WERI-Rb-1 (cell line): ENCODE data around the gene CDK2.

Experiments
- DNase-seq: peaks from one replicate; pipeline ENCODE4 v3.0.0-alpha.2; 2020
- H3K27ac ChIP-seq: fragments of 250-450 bp; sonication (Bioruptor Pico); 2 replicates; pipeline ENCODE4 v1.5.1; 2020; ENCODE audit warnings: mild to moderate bottlenecking, moderate library complexity
- H3K27me3 ChIP-seq: fragments of 250-450 bp; sonication (Bioruptor Pico); 2 replicates; pipeline ENCODE4 v1.5.1; 2021; ENCODE audit warnings: mild to moderate bottlenecking, low read depth, moderate library complexity; ENCODE audit not compliant: insufficient read depth, severe bottlenecking
- H3K36me3 ChIP-seq: fragments of 250-450 bp; sonication (Bioruptor Pico); 2 replicates; pipeline ENCODE4 v1.5.1; 2020; ENCODE audit warnings: mild to moderate bottlenecking, moderate library complexity
- H3K4me3 ChIP-seq: 2 replicates; pipeline ENCODE4 v1.5.1; 2011; ENCODE audit warnings: low read depth, mild to moderate bottlenecking, control low read depth, low read length
- H3K9me3 ChIP-seq: fragments of 250-450 bp; sonication (Bioruptor Pico); 2 replicates; pipeline ENCODE4 v1.5.1; 2021; ENCODE audit warnings: mild to moderate bottlenecking, moderate library complexity; ENCODE audit not compliant: severe bottlenecking
- TF ChIP-seq, protein P1 (sequence below): IDR thresholded peaks from 2 replicates; pipeline ENCODE4 v1.5.1; 2011; ENCODE audit warnings: low read depth, mild to moderate bottlenecking, control low read depth, inconsistent platforms, low read length

The CDK2 gene

DNA sequence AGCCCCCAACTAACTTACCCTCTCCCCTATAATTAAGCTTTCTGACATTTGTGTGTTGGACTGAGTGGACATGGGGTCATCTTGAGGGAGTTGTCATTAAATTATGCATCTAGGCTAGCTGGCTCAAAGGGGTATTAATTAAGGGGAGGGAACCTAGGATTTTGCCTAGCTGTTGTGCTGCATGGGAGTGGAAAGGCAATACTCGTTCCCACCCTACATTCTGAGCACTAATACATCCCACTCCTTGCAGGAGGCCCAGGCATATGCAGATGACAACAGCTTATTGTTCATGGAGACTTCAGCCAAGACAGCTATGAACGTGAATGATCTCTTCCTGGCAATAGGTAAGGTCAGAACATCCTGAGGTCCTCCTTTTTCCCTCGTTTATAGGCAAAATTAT lies 24.5 kb downstream of the CDK2 start:
- no peak for DNase-seq
- H3K9me3 ChIP-seq, result no peaks in the 10 kb centered on the region
- peaks cover 69% of the 10 kb centered on the region for H3K36me3 ChIP-seq
- no peak overlapping the region for H3K27ac ChIP-seq
- H3K4me3 ChIP-seq, result no peak overlapping the region
- no peaks in the 10 kb centered on the region for H3K27me3 ChIP-seq
- TF ChIP-seq, protein P1, sequence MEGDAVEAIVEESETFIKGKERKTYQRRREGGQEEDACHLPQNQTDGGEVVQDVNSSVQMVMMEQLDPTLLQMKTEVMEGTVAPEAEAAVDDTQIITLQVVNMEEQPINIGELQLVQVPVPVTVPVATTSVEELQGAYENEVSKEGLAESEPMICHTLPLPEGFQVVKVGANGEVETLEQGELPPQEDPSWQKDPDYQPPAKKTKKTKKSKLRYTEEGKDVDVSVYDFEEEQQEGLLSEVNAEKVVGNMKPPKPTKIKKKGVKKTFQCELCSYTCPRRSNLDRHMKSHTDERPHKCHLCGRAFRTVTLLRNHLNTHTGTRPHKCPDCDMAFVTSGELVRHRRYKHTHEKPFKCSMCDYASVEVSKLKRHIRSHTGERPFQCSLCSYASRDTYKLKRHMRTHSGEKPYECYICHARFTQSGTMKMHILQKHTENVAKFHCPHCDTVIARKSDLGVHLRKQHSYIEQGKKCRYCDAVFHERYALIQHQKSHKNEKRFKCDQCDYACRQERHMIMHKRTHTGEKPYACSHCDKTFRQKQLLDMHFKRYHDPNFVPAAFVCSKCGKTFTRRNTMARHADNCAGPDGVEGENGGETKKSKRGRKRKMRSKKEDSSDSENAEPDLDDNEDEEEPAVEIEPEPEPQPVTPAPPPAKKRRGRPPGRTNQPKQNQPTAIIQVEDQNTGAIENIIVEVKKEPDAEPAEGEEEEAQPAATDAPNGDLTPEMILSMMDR, result no peak

DNA sequence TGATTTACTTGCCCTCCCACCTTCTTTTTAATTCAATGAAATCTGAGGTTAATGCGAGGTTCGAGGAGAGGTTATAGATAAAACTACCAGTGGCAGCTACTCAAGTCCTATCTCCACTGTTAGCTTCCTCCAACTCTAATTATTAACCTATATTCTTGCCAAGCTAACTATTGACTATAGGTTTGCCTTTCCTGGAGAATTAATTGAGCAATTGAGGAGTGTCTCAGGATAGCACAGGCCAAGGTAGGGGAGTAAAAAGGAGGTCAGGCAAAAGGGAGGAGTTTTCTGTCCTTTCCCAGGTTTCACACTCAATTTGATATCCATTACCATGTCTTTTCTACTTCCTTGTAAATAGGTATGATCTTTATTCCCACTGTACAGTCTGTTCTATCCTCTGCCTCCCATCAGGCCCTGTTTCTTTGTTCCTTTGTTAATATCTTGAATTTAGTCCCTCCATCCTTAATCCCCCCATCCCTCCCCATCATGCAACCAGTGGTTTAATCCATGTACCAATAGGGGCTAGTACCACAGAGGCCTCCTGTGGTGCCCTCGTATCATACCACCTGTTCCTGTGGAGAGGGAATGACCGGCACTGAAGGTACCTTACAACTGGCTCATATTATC lies 26.7 kb downstream of the CDK2 start:
- Histone ChIP-seq H3K27me3 (no peaks in the 10 kb centered on the region), H3K36me3 (peaks cover 58% of the 10 kb centered on the region), H3K27ac (peak overlapping the region; percentile 23; the same call in 1 of the 2 replicates), H3K4me3 (no peak overlapping the region), H3K9me3 (no peaks in the 10 kb centered on the region)
- DNase-seq, result peak; percentile 27
- TF ChIP-seq, protein P1, result no peak

DNA sequence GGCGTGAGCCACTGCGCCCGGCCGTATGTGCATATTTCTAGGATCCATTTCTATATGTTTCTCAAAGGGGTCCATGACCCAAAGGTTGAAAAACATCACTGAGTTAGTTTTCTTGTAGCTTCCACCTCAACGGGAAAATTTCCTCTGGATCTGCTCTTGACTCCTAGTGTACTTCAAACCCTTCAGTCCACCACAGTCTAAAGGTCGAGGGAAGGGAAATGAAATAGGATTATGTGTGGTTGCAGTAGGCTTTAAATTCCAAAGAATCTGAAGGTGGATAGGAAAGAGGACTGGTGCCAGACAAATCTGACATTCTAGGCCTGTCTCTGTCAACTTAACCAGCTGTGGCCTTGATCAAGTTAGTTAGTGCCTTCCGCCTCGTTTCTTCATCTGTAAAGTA lies 28.7 kb downstream of the CDK2 start:
- Histone ChIP-seq H3K36me3 (peaks cover 40% of the 10 kb centered on the region), H3K4me3 (no peak overlapping the region), H3K27ac (no peak overlapping the region), H3K27me3 (no peaks in the 10 kb centered on the region), H3K9me3 (no peaks in the 10 kb centered on the region)
- TF ChIP-seq, protein P1, result no peak
- DNase-seq, result no peak

DNA sequence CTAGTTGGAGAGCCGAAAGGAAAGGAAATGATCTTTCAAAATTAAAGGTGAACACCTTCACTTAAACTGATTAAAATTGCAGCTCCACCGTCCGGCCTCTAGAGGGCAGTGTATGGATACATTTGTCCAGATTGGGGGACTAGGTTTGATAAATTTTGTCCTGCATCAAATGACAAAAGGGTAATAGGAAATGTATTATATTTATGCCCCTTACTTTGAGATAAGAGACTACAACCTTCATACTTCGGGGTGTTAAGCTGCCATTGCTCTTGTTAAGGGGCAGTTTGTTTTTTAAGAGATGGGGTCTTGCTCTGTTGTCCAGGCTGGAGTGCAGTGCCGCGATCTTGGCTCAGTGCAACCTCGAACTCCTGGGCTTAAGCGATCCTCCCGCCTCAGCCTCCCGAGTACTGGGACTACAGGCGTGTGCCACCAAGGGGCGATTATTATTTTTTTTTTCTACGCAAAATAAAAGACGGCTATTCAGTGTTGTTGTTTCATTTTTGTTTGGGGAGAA lies 29.6 kb downstream of the CDK2 start:
- DNase-seq, result peak; percentile 57
- Histone ChIP-seq H3K36me3 (peaks cover 31% of the 10 kb centered on the region), H3K27me3 (no peaks in the 10 kb centered on the region), H3K27ac (no peak overlapping the region), H3K9me3 (no peaks in the 10 kb centered on the region), H3K4me3 (peak overlapping the region; percentile 70)
- TF ChIP-seq, protein P1, result peak; percentile 48

DNA sequence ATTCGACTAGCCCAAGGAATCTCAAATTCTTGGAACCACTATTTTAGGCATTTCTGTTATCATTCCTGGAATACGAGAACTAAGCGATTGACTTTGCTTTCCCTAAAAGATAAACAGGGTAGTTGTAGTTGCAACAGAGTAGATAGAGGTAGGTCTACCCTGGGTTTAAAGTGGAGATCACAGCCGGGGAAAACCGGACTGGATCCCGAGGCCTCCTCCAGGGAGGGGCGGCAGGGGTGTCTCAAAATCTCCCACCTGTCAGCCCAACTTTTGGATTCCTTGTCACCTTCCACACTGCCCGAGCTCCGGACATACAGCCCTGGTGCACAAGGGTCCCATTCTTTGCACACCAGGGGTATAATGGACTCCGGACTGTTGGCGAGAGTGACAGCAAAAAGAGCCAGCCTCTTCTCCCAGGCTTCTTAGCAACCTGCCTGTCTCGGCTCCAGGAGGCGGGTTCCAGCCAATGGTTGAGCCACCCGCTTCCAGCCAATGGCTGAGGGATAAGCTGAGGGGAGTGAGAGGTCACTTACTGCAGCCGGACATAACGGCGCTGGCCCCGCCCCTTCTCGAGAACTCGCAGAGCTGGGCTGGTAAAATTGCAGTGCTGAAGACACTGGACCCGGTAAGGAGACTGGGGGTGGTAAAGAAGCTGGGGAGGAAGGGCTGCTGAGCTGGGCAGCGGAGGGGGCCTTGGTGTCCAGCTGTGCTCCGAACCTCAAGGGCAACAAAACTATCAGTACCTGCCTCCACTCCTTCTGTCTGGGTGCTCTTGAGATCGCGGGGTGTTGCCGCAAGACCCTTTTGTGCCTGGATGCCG lies 30.3 kb downstream of the CDK2 start, which contains the start of gene SUOX:
Gene SUOX (plus strand): TSS at position 562 of the 820 bp plus-strand sequence. CDS start 4,946 bp downstream, outside the sequence.
- Histone ChIP-seq H3K36me3 (peaks cover 28% of the 10 kb centered on the region), H3K9me3 (no peaks in the 10 kb centered on the region), H3K27ac (peak within 1 kb of the TSS; percentile 49), H3K27me3 (no peaks in the 10 kb centered on the region), H3K4me3 (peak within 1 kb of the TSS; percentile 70)
- peak; percentile 97 for DNase-seq
- TF ChIP-seq, protein P1, result no peak
